Stimulated activated CD8-positive, alpha-beta memory T cell treated with anti-CD3 and anti-CD28 coated beads, Interleukin-7, amount 100 ng/mL, for 4 hours (primary cell): ENCODE measurements around the gene CD83.

Experiments used
- DNase-seq, 2 donors: peaks; one replicate each; pipeline ENCODE4 v3.0.0-alpha.2; 2020; ENCODE audit warnings: low read depth in 2 of 2

Gene CD83

DNA sequence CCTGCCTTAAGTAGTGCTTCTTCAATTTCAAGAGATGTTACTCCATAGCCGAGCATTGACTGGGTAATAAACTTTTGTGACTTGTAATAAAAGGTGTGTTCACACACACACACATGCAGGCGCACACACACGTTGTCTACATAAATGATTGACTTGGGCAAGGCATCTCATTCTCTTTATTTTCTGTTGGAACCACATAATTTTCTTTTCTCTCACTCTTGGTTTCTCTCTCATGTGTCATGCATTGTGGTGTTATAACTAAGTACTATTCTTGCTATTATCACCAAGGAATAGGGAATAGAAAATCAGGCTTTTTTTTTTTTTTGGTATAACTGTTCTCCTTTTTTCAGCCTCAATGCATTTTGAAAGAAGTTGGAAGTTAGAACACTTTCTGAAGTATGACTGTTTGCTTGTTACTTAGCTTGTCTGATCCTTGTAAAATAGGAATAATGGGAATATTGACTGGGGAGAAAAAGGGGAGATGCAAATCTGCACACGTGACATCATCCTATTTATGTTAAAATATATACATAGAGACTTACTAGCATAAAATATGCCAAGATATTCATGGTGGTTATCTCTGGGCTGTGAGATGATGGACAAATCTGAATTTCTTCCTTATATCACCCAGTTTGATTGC lies 26.1 kb upstream of the CD83 start:
- DNase-seq = no peak

DNA sequence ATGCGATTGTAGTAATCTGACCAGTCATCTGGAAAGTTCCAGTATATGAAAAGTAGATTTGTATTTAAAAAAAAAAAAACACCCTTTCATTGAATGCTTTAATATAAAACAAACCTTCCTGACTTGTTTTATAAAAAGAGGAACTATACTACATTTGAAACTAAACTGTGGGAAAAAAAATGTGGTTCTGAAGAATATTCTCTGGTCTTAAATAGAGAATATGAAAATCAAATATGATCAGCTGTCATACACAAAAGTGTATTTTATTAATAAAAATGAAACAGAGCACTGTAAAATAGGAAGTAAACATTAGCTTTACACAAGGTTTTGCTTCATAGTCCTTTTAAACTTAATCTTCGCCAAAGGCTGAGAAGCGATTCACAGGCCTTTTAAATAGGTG lies 25.3 kb upstream of the CD83 start:
- no peak for DNase-seq

DNA sequence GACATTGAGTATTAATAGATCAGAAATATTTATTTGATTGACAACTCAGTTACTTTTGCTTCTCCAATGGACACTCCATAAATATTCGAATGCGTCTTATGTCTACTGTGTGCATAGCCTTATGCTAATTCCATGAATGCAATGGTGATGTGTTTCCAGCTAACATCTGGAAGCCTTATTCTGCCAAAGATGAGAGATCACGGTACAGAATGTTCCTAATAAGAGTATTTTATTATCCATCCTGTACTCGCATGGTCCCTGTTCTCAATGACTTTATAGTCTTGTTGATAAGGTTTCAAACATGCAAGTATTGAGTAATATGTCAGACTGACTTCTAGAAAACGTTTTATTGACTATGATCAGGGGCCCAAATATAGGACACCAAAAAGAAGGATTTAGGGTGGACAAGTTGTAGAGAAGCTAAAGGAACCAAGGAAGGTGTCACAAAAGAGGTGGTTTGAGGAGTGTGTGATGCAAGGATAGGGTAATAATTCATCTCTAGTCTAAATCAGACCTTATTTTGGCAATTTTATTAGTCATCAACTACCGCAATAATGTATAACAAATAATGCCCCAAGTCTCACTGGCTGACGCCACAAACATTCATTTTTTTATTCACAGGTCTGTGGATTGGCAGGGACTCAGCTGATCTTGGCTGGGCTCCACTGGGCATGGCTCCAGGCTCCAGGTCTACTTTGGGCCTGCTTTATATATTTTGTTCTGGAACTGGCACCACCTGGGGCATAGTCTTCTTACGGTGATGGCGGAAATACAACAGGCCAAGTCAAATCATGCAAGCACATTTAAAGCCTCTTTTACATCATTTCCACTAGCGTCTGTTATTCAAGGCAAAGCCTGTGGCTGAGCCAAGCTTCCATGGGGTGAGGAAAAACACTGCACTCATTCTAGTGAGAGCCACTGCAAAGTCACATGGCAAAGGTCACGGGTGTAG lies 24.5 kb upstream of the CD83 start:
- DNase-seq = no peak

DNA sequence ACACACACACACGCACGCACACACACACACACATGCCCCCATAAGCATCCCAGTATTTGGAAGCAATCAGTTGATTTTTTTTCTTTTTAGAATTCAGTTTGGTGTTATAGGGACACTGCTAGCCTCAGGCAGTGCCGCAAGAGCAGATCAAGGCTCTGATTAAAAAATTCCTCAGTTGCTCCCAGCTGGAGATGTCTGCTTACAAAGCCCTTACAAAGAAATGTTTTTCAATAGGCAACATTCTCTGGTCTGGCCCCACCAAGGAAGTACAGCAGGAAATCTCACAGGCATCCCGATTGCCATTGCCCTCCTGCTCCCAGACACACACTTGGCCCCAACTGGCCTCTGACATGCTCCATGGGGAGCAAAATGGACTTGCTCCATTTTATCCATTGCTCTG lies 22.9 kb upstream of the CD83 start:
- DNase-seq = no peak

DNA sequence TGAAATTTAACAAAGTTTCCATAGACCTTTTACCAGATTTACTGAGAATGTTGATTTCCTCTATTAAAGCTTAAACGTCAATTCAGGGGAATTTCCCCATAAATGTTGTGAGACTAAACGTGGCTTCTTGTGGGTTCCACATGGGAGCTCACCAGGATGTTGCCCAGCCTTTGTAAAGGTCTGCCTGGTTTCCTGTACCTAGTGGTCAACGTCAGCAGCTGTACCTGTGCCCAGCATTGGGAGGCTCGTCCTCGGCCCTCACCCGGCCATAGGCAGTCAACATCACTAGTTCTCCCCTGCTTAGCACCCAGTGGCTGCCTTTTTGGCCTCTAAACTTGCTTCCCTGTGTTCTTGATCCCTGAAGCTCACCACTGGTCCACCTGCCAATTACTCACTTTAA lies 22.1 kb upstream of the CD83 start:
- DNase-seq = no peak

DNA sequence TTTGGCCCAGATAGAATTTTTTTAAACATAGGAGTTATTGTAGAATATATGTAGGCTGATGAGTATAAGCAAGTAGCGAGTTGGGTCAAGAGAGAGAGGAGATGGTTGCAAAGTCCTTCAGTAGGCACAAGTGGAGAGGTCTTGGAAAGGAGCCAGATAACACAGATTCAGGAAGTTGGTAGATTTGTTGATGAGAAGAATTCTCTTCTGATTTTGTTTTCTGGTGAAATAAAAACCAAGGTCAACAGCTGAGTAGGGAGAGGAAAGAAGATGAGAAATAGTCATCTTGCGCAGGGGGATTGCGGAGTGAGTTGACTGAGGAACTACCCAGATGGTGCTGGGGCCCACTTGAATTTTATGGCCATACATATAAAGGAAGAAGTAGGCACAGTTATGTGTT lies 17.4 kb upstream of the CD83 start:
- DNase-seq = no peak

DNA sequence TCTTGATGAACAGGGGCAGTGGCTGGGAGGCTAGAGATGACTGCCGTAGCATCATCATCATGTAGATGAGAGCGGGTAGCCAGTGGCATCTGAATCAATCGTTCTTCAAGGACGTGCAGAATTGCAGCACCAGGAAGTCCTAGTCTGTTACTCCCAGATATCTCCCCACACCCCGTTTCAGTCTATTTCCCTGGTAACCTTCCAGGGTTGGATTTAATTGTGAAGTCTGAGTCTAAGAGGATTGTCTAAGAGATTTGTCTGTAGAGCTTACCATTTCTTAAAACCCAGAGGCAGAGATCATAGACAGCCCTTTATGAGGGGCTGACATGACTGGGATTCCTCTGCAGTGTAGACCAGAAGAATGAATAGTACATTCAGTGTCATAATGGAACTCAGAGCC lies 16.6 kb upstream of the CD83 start:
- DNase-seq = no peak

DNA sequence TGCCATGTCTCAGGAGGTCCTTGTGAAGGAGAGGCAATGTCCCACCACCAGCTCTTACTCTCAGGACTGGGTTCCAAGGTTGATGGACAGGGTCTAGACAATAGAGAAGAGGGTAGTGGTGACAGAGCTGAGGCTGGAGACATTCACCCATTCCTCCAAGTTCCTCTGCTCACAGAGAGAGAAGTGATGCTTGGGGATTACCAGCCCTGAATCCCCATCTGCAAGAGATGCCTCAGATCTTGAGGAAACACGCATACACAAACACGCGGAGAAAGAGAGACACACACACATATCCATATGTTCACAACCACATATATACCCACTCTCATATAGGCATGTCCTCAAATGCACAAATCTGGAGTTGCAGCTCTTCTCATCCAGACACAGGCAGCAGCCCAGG lies 15.2 kb upstream of the CD83 start:
- DNase-seq = no peak

DNA sequence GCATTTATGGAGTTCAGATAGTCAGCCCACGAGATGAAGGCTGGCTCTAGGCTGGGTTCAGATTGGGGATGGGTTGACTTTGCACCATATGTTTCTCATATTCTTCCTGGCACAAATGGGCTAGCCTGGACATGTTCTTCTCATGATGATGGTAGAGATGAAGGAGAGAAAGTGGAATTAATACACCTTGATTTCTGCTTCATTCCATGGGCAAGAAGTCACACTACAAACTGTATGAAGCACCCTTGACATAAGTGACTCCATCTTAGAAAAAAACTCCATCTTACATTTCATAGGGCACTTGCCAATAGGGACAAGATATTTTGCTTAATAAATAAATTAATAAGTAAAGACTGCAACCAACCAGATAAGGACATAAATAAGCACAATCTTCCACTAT lies 12.0 kb upstream of the CD83 start:
- no peak for DNase-seq

DNA sequence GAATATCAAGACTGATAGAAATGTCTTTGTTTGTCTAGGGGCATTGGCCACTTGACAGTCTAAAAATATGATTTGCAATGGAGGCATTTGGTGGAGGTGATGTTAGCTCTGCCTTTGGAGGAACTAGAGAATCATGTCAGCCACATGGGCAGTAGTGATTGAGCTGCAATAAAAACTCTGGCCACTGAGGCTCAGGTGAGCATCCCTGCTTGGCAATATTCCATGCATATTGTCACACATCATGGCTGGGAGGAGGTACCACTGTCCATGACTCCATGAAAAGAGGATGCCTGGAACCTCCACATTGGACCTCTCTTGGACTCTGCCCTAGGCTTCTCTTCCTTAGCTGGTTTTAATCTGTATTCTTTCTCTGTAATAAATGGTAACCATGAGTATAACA lies 10.6 kb upstream of the CD83 start:
- DNase-seq = no peak

DNA sequence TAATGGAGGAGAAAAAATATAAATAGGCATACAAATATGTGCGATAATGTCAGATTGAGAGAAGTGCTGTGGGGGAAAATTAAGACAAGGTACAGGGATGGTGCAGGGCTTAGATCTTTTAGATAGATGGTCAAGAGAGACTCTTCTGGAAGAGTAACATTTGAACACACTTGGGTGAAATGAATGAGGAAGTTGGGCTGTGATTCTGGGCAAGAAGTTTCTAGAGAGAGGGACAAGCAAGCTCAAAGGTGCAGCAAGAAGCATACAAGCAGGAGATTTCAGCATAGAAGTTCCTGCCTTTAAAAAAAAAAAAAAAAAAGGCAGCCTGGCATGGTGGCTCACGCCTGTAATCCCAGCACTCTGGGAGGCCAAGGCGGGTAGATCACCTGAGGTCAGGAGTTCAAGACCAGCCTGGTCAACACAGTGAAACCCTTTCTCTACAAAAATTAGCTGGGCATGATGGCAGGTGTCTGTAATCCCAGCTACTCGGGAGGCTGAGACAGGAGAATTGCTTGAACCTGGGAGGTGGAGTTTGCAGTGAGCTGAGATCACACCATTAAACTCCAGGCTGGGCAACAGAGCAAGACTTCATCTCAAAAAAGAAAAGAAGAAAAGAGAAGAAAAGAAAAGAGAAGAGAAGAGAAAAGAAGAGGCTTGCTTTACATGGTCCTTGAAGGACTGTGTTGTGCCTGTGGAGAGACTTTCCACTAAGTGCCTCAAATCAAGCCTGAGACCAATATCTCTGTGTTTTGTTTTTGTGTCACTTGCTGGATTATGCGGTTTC lies 9.7 kb upstream of the CD83 start:
- DNase-seq = no peak

DNA sequence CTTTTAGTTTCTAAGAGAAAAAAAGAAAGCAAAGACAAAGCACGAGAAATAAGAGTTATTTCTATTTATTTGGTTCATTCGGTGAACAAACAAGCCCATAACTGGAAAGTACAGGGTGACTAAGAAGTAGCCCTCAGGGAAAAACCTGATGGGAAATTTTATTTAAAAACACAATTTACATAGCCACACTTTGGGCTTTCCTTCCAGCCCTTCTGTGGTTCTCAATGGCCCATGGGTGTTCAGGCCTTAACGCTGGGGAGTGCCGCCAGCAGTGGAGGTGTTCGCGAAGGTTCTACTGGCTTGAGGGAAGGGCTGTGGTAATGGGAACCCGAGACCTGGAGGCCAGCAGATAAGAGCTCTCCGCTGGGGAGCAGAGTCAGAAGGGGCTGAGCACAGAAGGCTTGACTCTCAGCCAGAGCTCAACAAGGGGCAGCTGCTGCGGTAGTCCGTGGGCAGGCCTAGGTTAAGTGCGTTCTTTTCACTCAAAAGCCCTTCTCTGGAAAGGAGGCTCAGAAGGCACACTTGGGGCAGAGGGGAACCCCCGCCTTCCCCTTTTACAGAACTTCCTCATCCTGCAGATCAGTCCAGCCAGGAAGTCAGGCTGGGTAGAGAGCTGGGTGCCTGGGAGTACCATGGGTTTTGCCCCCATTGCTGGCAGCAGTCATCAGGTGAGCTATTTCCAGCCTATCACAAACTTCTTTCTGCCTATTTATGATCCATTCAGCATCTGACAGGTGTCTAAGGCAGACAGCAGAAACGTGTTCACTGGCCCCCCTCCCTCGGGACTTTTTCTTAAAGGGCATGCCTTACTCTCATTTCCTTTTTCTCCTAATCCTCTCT lies 8.8 kb upstream of the CD83 start:
- no peak for DNase-seq

DNA sequence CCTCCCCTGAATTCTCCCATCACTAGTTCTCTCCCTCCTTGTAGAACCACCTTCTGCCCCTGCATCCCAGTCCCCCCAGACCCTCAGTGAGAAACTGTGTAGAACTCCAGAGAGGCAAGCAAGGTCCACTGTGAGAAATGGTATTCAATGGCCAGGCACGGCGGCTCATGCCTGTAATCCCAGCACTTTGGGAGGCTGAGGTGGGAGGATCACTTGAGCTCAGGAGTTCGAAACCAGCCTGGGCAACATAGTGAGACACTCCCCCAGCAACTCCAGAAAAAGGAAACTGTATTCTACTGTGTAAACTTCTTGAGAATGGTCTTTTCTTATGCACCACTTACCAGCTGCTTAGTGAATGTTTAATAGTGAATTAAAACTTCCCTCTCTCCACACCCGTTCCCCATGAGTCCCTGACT lies 8.2 kb upstream of the CD83 start:
- DNase-seq = no peak

DNA sequence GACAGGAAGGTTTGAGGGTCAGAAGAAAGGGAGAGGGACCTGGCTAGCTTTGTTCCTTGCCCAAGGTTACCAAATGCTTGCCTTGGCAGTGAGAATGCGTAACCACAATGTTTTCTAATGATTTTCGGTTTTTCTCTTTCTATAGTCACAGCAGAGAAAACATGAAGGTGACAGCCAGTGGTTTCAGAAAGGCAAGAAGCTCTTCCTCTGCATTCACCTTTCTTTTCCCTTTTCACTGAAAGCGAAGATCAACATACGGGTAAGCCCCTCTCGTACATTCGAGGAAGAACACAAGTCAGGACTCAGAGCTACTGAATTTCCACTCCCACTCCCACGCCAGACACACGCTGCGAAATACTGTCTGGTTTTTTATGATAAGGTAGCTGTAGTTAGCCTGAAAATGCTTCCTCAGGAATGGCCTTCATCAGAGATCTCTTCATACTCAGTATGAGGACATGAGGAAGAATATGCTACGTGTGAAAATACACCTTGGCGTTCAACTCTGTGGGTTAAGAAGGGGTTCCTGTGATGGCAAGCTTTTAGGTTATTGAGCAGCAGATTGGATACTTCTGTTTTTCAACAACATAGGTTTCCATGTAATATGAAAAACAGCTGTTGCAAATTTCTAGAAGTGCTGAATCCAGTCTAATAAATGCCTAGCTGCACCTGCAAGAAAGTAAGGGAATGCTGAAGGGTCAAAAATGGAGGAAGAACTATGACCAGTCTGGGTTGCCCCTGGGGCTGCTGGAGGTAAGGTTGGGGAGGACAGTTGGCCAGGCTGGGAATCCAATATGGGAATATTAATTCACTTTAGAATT lies 7.4 kb upstream of the CD83 start:
- DNase-seq = no peak

DNA sequence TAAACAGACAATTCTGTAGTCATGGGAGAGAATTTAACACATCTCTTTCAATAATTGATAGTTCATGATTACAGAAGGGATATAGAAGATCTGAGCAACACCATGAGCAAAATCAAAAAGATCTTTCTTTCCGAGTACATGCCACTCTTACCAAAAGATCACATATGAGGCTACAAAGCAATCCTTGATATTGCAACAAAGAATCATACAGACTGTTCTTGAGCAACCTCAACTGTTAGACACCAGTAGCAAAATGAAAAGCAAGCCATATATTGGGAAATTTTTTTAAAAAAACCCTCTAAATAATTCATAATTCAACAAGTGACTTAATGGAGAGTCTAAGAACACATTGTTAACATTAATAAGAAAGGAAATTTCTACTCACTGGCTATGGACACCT lies 3.6 kb upstream of the CD83 start:
- no peak for DNase-seq

DNA sequence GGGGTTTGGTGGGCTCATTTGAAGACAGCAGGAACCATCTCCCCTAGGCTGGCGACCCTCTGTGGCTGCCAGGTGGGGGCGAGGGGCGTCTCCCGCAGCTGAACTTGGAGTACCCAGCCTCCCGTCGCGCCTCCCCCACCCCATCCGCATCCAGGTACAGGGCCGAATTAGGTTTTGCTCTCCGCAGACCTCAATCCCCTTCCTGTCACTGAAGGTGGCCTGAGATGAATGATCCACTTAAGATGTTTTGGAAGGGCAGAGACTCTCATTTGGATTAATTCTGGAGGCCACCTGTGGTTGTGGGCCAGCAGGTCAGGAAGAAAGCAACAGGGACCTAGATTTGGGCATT lies 493 bp downstream of the CD83 start:
- DNase-seq = no peak

DNA sequence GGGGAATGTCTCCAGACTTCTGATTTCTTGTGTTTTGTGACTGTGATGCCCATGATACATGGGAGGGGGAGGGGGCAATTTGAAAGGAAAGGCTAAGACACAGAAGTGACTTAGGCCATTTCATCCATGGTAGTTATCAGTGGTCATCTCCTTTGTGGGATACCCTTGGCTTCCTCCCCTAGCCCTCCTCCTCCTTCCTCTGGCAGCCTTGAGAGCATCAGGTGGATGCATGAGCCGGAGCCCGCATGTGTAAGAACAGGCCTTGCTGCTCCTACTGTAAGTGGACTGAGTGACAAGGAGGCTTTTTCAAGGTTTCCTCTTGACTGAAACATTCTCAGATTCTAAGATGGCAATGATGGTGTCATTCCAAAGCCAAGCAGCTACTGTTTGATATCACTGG lies 874 bp downstream of the CD83 start:
- DNase-seq = no peak

DNA sequence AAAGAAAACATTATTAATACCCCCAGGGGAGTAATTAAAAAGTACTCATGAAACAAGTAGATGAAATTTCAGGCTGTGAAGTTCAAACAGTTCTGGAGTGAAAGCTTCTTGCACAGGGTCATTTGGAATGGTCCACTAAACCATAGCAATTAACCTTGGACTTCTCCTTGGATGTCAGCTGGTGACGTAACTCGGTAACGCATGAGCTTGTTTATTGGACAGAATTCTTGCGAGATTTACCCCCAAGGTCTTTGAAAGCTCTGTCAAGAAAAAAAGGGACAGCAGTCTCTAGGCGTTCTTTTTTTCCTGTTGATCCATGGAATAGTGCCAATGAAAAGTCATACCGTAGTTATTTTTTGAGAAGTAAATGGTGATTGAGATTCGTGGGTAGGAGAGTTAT lies 2.2 kb downstream of the CD83 start:
- DNase-seq = no peak

DNA sequence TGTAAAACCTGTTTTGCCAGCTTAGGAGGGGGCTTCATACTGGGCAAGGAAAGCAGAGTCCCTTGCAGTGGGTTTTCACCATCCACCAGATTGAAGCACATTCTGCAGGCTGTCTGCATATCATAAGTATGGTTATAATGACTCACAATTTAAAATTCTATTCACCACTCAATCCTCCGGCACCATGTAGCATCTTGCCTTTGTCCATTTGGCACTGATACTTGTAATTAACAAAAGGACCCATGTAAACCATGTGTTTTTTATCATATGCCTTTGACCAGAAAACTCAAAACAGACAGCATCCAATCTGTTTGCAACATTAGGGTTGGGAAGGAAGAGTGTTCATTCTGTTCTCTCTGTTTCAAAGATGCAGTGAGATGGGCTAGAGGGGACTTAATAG lies 3.0 kb downstream of the CD83 start:
- no peak for DNase-seq

DNA sequence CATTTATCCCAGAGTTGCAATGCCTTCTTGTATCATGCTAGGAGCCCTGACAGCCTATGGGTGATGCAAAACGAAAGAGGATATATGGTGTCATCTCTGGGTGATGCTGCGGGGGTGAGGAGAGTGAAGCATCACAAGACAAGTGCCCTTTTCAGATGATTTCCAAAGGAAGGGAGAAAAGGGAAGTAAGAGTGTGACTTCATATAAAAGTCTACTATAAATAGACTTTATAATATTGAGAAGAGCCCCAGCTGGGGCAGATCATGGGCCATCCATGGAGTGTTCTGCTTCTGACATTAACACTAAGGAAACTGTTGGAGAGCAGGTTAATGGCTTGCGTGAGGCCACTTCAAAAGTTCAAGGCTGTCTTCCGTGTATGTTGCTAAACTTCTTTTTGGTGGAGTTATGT lies 4.4 kb downstream of the CD83 start:
- no peak for DNase-seq
